ENCODE data around the gene CERS1.
"Not testable (repeated sequence)": the region's sequence is repeated elsewhere in the genome, so short reads cannot be mapped to it uniquely, and the experiment has no call there.

Gene CERS1

DNA sequence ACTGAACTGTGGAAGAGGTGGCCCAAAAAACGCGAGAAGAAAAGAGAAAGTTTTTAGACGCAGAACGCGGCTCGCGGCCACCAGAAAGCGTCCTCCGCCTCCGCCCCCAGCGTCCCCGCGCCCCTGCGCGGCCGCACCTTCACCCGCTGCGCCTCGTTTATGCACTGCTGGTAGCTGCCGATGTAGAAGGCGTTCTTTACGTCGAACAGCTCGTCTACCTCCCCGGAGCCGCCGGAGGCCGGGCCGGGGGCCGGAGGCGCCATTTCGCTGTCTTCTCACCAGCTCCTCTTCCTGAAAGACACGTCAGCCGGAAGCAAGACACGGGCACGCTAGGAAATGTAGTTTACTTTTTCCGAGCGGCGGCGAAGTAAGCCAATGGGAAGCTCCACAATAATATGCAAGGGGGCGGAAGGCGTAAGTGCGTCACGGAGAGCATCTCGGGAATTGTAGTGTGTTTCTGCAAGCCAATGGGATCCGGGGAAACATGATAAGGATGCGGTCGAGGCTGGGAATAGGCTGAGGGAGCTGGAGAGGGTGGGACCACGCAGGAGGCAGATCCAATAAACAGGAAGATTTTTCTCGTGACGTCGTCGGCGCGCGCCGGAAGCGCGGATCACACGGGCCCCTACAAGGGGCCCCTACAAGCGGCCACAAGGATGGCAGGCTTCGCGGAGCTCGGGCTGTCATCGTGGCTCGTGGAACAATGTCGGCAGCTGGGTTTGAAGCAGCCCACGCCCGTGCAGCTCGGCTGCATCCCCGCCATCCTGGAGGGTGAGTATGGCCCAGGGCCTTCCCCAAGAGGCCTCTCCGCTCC lies 23.3 kb upstream of the CERS1 start, which contains the start of the genes COPE and DDX49:
Gene COPE (minus strand): TSS at position 302 of the 814 bp plus-strand sequence. CDS start 39 bp downstream, at position 263.
Gene DDX49 (plus strand): TSS at position 630 of the 814 bp plus-strand sequence. CDS start 27 bp downstream, at position 657.
- DNase-seq (ENCODE audit: low spot score), result peak; percentile 99

DNA sequence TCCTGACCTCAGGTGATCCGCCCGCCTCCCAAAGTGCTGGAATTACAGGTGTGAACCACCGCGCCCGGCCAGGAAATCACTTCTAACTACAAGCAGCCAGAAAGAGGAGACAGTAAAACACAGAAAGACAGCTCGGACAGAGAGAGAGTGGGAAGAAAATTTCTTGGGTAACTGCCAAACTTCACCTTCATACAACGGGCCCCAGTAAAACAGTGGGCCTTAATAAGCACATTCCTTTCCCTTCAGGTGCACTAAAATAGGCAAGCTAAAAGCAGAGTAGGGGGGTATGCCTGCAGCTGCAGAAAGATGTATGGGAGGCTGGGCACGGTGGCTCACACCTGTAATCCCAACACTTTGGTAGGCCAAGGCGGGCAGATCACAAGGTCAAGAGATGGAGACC lies 21.6 kb upstream of the CERS1 start:
- not testable (repeated sequence) for DNase-seq (ENCODE audit: low spot score)

DNA sequence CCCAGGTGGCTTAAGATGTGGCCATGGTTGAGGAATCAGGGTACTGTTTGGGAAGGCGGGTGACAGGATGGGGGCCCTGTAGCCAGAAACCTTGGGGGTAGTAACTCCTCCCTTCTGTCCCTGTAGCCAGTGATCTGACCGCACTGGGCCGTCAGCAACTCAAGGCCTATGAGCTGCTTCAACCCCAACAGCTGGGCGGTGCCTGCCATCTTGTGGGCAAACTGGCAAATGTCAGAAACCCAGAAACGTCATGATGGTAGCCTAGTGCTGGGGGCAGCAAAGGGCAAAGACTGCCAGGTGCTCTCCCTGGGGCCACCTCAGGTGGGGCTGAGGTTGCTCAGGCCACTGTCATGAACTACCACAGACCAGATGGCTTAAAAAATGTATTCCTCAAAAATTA lies 19.7 kb upstream of the CERS1 start:
- DNase-seq (ENCODE audit: low spot score), result peak; percentile 73

DNA sequence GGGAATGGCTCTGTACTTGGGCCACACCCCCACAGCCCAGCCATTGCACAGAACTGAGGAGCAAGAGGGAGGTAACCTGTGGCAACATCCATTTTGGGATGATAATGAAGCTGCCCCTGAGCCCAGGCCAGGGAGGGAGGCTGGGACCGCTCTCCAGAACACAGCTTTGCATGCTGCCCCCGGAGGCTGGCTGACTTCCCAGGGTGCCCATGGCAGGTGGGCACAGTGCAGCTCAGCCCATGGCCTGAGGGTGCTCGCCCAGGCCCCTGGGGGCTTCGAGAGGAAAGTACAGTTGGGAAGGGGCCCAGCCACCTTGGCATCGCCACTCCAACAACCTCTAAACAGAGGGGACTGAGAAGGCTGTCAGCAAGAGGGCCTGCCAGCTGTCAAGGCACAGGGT lies 17.5 kb upstream of the CERS1 start:
- no peak for DNase-seq (ENCODE audit: low spot score)

DNA sequence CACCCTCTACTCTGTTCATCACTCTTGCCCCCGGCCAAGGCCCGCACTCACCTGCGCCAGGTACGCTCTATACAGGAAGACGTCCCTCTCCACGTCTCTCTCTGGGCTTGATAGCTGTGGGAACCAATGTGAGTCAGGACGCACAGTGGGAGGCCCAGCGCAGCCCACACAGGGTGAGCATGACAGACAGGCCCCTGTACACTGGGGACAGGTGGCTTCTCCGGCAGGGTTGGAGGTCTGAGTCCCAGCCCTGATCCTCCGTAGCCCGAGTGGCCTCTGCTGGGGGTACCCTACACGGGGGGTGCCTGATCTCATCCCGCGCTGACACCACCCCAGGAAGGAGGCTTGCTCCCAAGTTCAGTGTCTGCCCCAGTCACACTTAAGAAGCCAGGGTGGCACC lies 17.0 kb upstream of the CERS1 start:
- no peak for DNase-seq (ENCODE audit: low spot score)

DNA sequence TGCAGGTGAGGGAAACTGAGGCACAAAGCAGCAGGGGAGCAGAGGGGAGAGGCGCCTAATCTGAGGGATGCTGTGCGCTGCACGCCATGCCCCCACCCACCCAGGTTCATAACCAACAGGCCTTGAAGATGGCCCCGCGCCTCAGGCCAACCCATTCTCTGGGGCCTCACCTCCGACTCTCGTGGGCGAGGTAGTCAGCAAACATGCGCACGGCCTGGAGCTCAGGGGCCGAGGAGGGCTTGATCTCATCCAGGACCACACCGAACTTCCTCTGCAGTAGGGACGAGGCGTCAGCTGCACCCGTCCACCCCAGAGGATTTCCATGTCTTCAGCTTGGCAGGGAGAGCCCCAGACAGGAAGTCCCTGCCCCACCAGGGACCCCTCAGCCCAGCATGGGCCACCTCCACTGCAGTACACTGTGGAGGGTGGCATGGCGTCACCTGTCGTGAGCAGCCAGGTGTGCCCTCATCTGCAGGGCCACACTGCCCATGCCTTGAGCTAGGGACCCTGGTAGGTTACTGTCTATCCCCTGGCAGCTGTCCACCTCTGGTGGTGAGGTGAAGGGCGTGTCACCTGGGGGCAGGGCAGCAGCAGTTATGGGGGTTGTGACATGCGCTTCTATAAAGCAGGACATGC lies 15.0 kb upstream of the CERS1 start:
- DNase-seq (ENCODE audit: low spot score), result no peak

DNA sequence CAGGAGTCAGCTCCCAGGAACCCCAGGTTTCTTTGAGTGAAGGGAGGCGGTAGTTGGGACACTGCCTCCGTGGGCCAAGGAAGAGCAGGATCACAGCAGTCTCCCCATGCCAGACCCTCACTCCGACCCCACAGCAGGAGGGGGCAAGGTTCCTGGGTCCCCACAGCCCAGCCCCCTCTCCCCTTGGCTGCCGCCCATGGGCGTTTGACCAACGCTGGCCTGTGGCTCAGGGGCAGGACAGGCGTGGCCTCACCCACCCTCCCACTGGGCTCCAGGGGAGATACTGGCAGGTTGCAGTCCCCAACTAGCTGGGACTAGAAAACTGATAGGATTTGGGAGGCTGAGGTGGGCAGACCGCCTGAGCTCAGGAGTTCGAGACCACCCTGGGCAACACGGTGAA lies 14.1 kb upstream of the CERS1 start:
- no peak for DNase-seq (ENCODE audit: low spot score)

DNA sequence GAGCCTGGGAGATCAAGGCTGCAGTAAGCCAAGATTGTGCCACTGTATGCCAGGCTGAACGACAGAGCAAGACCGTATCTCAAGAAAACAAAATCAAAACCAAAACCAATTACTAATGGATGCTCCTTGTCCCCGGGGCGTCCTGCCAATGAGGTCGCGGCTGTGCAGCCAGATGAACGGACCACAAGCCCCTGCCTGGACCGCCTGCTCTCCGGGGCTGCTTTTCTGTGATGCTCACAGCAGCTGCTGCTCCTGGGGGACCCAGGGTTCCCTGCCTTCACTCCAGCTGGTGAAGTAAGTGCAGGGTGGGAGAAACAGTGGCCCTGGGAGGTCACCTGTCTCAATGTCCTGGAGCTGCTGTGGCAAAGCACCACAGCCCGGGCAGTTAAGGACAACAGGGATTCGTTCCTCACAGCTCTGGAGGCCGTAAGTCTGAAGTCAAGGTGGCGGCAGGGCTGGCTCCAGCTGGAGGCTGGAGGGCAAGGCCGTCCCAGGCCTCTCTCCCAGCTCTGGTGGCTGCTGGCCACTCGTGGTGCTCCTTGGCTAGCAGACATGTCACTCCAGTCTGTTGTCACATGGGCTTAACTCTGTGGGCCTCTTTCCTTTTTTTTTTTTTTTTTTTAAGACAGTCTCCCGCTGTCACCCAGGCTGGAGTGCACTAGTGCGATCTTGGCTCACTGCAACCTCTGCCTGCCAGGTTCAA lies 13.1 kb upstream of the CERS1 start:
- no peak for DNase-seq (ENCODE audit: low spot score)

DNA sequence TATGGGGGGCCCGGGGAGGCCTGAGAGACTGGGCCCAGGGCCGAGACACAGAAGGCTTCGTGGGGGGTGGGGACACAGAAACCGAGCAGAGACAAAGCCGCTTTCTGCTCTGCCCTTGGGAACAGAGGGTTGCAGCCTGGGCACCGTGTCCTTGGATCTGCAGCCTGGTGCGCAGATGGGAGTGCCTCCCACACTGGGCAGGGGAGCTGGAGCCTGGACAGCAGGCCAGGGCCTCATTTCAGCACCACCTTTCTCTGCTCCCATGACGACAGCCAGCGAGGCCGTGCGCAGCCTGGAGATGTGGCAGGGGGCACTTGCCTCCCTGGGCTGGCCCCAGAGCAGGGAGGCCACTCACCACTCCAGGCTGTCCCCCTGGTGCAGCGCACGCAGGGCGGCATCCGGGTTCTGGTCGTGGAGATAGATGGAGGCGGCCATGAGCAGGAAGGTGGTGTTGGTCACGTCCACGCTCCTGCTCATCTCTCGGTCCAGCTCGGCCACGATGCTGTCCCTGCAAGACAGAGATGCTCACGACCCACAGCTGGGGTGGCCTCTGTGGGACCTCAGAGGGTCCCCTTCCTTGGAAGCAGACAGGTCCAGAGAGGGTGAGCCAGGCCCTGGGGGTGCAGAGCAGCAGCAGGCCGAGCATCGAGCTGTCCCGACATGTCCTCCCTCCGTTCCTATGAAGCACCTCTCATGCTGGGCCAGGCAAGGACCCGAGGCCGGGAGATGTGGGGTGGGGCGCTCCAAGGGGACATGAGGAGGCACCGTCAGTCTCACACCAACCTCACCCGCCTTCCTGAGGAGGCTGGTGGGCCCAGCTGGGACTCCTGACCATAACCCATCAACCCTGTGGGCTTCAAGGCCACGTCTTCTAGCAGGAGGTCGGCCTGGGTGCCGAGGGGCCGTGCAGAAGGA lies 10.9 kb upstream of the CERS1 start:
- no peak for DNase-seq (ENCODE audit: low spot score)

DNA sequence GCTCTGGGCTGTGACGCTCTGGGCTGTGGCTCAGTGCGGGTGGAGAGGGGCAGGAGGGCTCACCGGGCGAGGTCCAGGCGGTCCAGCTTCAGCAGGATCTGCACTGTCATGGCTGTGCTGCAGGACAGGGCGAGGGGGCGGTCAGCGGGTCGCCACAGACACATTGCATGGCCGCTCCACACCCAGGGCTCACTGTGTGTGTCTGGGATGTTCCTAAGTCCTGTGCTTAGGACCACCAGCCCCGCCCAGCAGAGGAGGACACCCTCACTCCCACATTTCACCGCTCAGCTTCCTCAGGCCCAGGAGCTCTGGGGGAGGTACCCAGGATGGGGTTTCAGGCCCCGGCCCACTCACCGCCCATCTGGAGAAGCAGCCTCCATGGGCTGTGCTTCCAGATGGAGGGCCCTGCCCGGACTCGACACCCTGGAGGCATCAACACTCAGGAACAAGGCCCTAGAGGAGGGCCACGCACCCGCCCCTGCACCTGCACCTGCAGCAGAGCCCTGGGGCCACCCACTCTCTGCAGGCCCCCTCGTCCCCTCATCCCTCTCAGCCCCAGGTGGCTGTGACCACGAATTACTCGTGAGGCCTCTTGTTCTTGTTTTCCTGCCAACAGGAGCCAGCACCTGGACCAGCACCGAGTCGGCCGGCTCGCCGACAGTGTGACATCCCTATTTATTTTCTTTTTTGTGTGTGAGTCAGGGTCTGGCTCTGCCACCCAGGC lies 9.7 kb upstream of the CERS1 start:
- DNase-seq (ENCODE audit: low spot score), result no peak

DNA sequence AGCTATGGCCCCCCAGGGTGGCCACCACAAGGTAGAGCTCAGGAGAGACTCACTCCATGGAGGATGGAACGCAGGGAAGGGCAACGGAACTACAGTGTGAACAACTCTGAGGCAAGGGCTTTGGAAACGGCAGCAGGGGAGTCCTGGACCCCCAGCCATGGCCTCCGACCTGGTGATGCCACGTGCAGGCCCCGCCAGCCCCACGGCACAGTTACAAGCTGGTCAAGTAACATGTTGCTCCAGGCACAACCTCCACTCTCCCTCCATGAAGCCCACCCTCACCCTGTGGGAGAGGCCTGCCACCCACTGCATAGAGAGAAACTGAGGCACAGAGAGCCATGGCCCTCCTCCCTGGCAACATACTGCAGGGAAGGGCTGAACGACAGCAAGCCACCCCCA lies 9.1 kb upstream of the CERS1 start:
- no peak for DNase-seq (ENCODE audit: low spot score)

DNA sequence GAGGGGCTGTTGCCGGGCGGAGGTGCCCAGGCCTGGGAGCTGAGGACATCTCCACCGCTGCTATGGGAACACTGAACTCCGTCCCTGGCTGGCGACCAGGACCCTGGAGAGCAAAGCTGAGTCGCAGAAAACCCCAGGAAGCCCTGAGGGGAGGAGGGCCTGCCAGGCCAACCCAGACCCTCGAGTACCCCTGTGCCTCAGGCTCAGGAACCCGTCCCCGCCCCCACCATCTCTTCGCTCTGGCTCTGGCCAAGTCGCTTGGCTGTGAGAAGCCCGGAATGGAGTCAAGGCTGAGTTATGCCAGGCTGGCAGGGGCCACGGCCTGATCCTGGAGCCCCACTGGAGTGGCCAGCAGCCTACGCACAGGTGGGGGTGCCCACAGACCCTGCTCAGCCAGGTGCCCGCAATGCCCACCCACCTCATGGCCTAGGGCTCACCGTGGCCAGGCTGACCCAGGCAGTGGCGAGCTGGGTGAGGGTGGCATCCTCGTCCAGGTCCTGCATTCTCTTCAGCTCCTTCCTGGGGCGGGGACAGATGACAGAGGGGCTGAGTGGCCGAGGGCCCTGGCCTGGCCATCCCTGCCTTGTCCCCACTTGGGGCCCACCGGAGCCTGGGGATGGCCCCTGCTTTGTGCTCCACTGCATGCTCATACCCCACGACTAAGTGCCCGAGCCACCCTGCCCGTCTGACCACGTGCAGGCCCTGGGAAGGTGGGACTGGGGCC lies 8.5 kb upstream of the CERS1 start:
- DNase-seq (ENCODE audit: low spot score), result no peak

DNA sequence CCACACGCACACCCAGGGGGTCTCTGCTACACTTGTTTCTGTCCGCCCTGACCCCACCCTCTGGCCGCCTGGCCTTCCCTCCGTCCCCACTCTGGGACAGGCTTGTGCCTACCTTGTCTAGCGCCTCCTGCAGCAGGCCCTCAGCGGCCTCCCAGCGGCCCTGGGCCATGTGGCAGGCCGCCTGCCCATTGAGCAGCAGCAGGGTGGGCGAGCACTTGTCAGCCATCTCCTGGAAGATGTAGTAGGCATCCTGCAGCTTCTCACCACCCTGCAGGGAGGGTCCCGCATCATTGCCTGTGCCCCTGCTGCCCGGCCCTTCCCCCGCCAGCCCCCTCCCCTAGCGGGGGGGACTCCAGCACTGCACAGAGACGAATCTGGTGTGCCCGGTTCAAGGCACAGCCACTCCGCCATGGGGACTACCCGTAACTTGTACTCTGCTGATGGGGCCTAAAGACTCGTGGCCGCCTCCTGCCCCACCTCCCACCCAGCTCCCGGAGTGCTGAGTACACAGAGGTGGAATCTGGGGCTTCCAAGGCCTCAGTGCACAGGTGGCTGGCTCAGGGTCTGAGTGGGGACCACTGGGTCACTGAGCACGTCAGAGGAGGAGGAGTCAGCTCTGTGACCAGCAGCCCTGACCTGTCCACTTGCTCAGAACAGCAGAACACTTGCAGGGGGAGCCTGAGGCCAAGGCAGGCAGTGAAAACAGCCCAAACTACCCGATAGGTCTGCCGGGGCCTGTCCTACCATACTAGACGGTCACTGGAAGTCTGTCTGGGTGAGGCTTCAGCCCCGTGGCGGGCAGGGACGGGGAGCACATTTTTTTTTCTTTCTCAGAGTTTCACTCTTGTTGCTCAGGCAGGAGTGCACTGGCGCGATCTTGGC lies 7.4 kb upstream of the CERS1 start:
- DNase-seq (ENCODE audit: low spot score), result no peak

DNA sequence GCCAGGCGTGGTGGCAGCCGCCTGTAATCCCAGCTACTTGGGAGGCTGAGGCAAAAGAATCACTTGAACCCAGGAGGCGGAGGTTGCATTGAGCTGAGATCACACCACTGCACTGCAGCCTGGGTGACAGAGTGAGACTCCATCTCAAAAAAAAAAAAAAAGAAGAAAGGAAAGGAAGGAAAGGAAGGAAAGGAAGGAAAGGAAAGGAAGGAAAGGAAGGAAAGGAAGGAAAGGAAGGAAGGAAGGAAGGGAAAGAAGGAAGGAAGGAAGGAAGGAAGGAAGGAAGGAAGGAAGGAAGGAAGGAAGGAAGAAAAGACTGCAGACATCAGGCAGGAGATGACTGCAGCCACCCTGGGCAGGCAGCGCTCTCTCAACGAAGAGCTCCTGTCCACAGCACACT lies 6.6 kb upstream of the CERS1 start:
- not testable (repeated sequence) for DNase-seq (ENCODE audit: low spot score)

DNA sequence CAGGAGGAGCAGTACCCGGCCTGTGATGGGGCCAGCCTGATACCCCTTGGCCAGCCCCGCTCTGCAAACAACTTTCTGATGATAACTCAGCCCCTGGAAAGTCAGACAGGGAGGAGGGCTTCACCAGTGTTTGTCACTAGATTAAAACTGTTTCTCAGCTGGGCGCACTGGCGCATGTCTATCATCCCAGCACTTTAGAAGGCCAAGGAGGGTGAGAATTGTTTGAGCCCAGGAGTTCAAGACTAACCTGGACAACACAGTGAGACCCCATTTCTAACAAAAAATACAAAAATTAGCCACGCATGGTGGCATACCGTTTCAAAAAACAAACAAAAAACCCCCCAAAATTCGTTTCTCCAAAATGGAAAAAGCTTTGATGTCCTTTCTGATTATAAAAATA lies 5.5 kb upstream of the CERS1 start:
- no peak for DNase-seq (ENCODE audit: low spot score)

DNA sequence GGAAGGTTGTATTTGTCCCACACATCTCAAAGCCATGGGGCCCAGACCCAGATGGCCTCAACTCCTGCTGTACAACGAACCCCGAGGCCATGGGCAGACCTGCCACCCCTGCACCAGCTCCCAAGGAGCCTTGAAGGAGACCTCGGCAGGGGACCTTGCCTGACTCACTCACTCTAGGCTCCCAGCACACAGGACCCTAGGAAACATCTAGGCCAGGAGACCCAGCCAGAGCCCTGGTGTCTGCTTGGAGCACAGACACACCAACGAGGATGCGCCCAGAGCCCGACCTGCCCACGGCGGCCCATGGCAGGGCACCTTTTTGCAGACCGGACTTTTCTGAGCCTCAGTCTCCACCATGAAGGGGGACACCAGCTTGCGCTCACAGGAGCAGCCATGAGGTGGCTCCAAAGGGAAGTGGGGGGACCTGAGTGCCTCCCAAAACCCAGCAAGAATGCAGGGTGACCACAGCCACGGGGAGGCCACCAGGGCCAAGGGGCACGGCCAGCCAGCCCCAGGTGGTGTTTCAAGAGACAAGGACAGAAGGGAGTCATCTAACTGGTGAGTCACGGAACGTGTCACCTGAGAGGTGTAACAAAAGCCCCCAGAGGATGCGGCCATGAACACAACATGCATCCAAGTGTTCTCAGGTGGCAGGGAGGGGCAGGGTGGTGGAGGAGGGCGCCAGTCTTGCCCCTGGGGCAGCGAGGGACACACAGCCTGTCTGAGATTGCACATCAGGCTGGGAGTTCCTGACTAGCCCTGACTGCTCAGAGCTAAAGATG lies 4.9 kb upstream of the CERS1 start:
- DNase-seq (ENCODE audit: low spot score), result no peak

DNA sequence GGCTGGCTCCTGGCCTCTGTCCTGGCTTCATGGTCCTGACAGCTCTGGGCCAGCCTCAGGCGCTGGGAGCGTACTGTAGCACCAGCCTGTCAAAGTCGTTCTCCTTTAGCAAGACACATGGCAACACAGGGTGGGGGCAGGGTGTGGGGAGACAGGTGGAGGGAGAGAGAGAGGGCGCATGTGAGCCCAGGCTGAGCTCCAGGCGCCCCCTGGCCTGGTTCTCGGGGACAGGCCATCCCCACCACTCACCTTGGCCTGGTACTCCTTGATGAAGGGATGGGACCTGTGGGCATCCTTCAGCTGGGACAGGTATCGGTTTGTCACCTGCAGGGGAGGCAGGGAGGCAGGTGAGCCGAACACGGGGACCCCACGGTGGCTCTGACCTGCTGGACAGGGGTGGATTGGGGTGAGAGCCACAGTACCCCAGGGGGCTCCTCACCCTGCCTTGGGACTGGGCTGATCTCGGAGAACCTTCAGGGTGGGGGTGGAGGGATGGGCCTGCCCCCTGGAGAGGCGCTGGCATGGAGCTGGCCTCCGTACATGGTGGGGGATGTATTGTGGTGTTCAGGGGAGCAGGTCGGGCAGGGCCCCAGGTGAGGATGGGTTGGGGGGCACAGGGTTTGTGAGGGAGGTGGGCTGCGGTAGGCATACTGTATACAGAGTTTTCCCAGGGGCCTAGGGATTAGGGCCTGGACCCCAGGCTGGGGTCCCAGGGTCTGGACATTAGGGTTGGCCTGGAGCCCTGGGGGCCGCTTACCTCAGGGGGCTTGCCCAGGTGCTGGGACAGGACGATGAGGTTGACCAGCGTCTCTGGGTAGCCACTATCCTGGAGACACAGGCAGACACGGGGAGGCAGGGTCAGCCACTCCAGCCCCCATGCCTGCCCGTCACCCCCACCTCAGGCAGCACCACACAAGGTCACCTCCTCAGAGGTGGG lies 3.9 kb upstream of the CERS1 start:
- no peak for DNase-seq (ENCODE audit: low spot score)
